SK-N-SH (cell line): ENCODE data around the gene MYO9B. TPM values are rescaled to one million over a fixed set of nuclear protein-coding genes. Genes with fewer than 3 reads are reported as not detected.

Experiments
- CTCF ChIA-PET: fragments of 300-600, 350-600 bp; formaldehyde crosslinking; extraction: SDS; loops from one replicate; lab custom pipeline; 2021; lab: Yijun Ruan, JAX
- POLR2A ChIA-PET: fragments of 350-600 bp; sonication (Branson Sonifier 250); formaldehyde crosslinking; extraction: SDS; loops from one replicate; lab custom pipeline; 2020; ENCODE audit warnings: antibody characterized with exemption, inconsistent platforms; lab: Yijun Ruan, JAX
- DNase-seq: peaks from one replicate; pipeline ENCODE4 v3.0.0; 2012
- H2AFZ ChIP-seq: fragments of 200-600 bp; sonication (generic); 2 replicates; pipeline ENCODE4 v1.8.1; 2016; ENCODE audit warnings: antibody characterized with exemption, mild to moderate bottlenecking, low read depth
- H3F3A ChIP-seq: fragments of 200-600 bp; sonication (generic); replicated peaks from 2 replicates; pipeline ENCODE3; 2016; ENCODE audit warnings: antibody characterized with exemption, mild to moderate bottlenecking; ENCODE audit not compliant: insufficient read depth
- H3K27ac ChIP-seq, 2 experiments: fragments of 200-500 bp in 1 of 2; fragments of 200-600 bp in 1 of 2; sonication (Bioruptor generic) in 1 of 2; sonication (generic), shearing (Covaris generic) in 1 of 2; 2 replicates each; pipeline versions ENCODE4 v1.5.1 to v1.6.1; 2014 to 2016; ENCODE audit warnings: low read depth in 2 of 2, inconsistent platforms in 1 of 2, low read length in 1 of 2, mild to moderate bottlenecking in 1 of 2, mixed read lengths in 1 of 2
- H3K27me3 ChIP-seq: fragments of 200-600 bp; sonication (generic), shearing (Covaris generic); 2 replicates; pipeline ENCODE4 v1.6.1; 2016; ENCODE audit warnings: mixed run types; ENCODE audit not compliant: insufficient read depth
- H3K36me3 ChIP-seq, 2 experiments: fragments of 200-500 bp in 1 of 2; fragments of 200-600 bp in 1 of 2; sonication (Bioruptor generic) in 1 of 2; sonication (generic) in 1 of 2; replicated peaks in 1 of 2; 2 replicates each; pipeline versions ENCODE3 to v1.5.1; 2014 to 2016; ENCODE audit warnings: low read length in 1 of 2, mild to moderate bottlenecking in 1 of 2; ENCODE audit not compliant: insufficient read depth in 2 of 2, control insufficient read depth in 1 of 2
- H3K4me1 ChIP-seq, 2 experiments: fragments of 200-500 bp in 1 of 2; fragments of 200-600 bp in 1 of 2; sonication (Bioruptor generic) in 1 of 2; sonication (generic), shearing (Covaris generic) in 1 of 2; 2 replicates each; pipeline versions ENCODE4 v1.5.1 to v1.6.1; 2014 to 2016; ENCODE audit warnings: low read depth in 1 of 2, low read length in 1 of 2, mixed run types in 1 of 2; ENCODE audit not compliant: insufficient read depth in 2 of 2, control insufficient read depth in 1 of 2
- H3K4me2 ChIP-seq: fragments of 200-600 bp; sonication (generic), shearing (Covaris generic); 2 replicates; pipeline ENCODE4 v1.6.1; 2017; ENCODE audit warnings: mixed run types
- H3K4me3 ChIP-seq, 2 experiments: fragments of 200-500 bp in 1 of 2; fragments of 200-600 bp in 1 of 2; sonication (Bioruptor generic) in 1 of 2; sonication (generic), shearing (Covaris generic) in 1 of 2; 2 replicates each; pipeline versions ENCODE4 v1.5.1 to v1.8.1; 2014 to 2016; ENCODE audit warnings: low read depth in 2 of 2, inconsistent platforms in 1 of 2, low read length in 1 of 2, mild to moderate bottlenecking in 1 of 2, mixed read lengths in 1 of 2, moderate library complexity in 1 of 2
- H3K79me2 ChIP-seq: fragments of 200-600 bp; sonication (generic); 2 replicates; pipeline ENCODE4 v1.8.1; 2017; ENCODE audit warnings: mild to moderate bottlenecking; ENCODE audit not compliant: insufficient read depth
- H3K9ac ChIP-seq: fragments of 200-600 bp; sonication (generic); 2 replicates; pipeline ENCODE4 v1.6.1; 2017; ENCODE audit warnings: mixed run types
- H3K9me2 ChIP-seq: fragments of 200-600 bp; sonication (generic); 2 replicates; pipeline ENCODE4 v1.6.1; 2017; ENCODE audit warnings: mixed run types
- H3K9me3 ChIP-seq: fragments of 200-600 bp; sonication (generic); 2 replicates; pipeline ENCODE4 v1.6.1; 2017; ENCODE audit warnings: mixed run types, mild to moderate bottlenecking, moderate library complexity
- H4K20me1 ChIP-seq: fragments of 200-600 bp; sonication (generic); 2 replicates; pipeline ENCODE4 v1.6.1; 2017; ENCODE audit warnings: mild to moderate bottlenecking, mixed run types; ENCODE audit not compliant: insufficient read depth
- CHD2 ChIP-seq: fragments of 150-350 bp; IDR thresholded peaks from 2 replicates; pipeline ENCODE4 v1.6.1; 2018; ENCODE audit warnings: low read length; ENCODE audit not compliant: partially characterized antibody
- FOSL2 ChIP-seq: IDR thresholded peaks from 2 replicates; pipeline ENCODE4 v1.4.0; 2012; ENCODE audit warnings: low read depth, mild to moderate bottlenecking, moderate library complexity, borderline replicate concordance
- FOXJ3 ChIP-seq: sonication (generic); formaldehyde crosslinking; IDR thresholded peaks from 2 replicates; pipeline ENCODE4 v1.5.1; 2020; ENCODE audit warnings: mild to moderate bottlenecking, missing genetic modification reagents
- GABPA ChIP-seq: IDR thresholded peaks from 2 replicates; pipeline ENCODE4 v1.4.0; 2012; ENCODE audit warnings: low read depth, mild to moderate bottlenecking
- MEF2A ChIP-seq: IDR thresholded peaks from 2 replicates; pipeline ENCODE4 v1.4.0; 2012; ENCODE audit warnings: low read depth, borderline replicate concordance
- MXI1 ChIP-seq: IDR thresholded peaks from 2 replicates; pipeline ENCODE4 v1.6.1; 2012; ENCODE audit warnings: mild to moderate bottlenecking, low read depth, low read length, improper control_type of control experiment
- NFIC ChIP-seq: IDR thresholded peaks from 2 replicates; pipeline ENCODE4 v1.4.0; 2012; ENCODE audit warnings: borderline replicate concordance
- NRF1 ChIP-seq: IDR thresholded peaks from 2 replicates; pipeline ENCODE4 v1.6.1; 2012; ENCODE audit warnings: low read depth, mild to moderate bottlenecking, low read length
- POLR2AphosphoS5 ChIP-seq: IDR thresholded peaks from 2 replicates; pipeline ENCODE4 v1.6.1; 2012; ENCODE audit warnings: low read depth, low read length
- RAD21 ChIP-seq: IDR thresholded peaks from 2 replicates; pipeline ENCODE4 v1.6.1; 2012; ENCODE audit warnings: mild to moderate bottlenecking, low read length
- RCOR1 ChIP-seq: fragments of 150-350 bp; IDR thresholded peaks from 2 replicates; pipeline ENCODE4 v1.6.1; 2017; ENCODE audit warnings: antibody characterized with exemption, low read length
- SIN3A ChIP-seq: IDR thresholded peaks from 2 replicates; pipeline ENCODE4 v1.6.1; 2012; ENCODE audit warnings: low read depth, mild to moderate bottlenecking, low read length, moderate library complexity, borderline replicate concordance
- SMC3 ChIP-seq: IDR thresholded peaks from 2 replicates; pipeline ENCODE4 v1.6.1; 2012; ENCODE audit warnings: low read depth, low read length, improper control_type of control experiment
- TCF12 ChIP-seq: IDR thresholded peaks from 2 replicates; pipeline ENCODE4 v1.4.0; 2012
- TEAD4 ChIP-seq: IDR thresholded peaks from 2 replicates; pipeline ENCODE4 v1.4.0; 2012; ENCODE audit warnings: mild to moderate bottlenecking, borderline replicate concordance; ENCODE audit not compliant: insufficient read depth
- YY1 ChIP-seq: IDR thresholded peaks from 2 replicates; pipeline ENCODE4 v1.4.0; 2012; ENCODE audit warnings: low read depth, mild to moderate bottlenecking
- WGBS: methylation state at CpG from one replicate; pipeline ENCODE4 v1.1.6; 2017; ENCODE audit warnings: low lambda C conversion rate; 5-methylcytosine and 5-hydroxymethylcytosine counted together
- polyA plus RNA-seq, 3 experiments: library from polyadenylated mRNA; depleted of rRNA; stranded (reverse); fragments of >200 nt; gene quantifications; 2 replicates each; pipeline ENCODE4 v1.2.3, GENCODE V29; 2012
- TF ChIP-seq, protein P1 (sequence below): IDR thresholded peaks from 2 replicates; pipeline ENCODE4; 2012
- TF ChIP-seq, protein P2 (sequence below): fragments of 200-600 bp; sonication (generic); IDR thresholded peaks from 2 replicates; pipeline ENCODE4 v1.6.1; 2017; ENCODE audit warnings: antibody characterized with exemption, mild to moderate bottlenecking, moderate library complexity
- TF ChIP-seq, protein P3 (sequence below): IDR thresholded peaks from 2 replicates; pipeline ENCODE4 v1.4.0; 2012; ENCODE audit warnings: low read depth
- TF ChIP-seq, protein P4 (sequence below): fragments of 150-350 bp; IDR thresholded peaks from 2 replicates; pipeline ENCODE4 v1.6.1; 2017; ENCODE audit warnings: antibody characterized with exemption, low read length, low read depth, borderline replicate concordance
- TF ChIP-seq, protein P5 (sequence below): IDR thresholded peaks from 2 replicates; pipeline ENCODE4 v1.6.1; 2012; ENCODE audit warnings: mild to moderate bottlenecking, low read depth, low read length, moderate library complexity

The MYO9B gene
- polyA plus RNA-seq, 1 of the 3 experiments (the other 2 are of a cell fraction): 37.6 TPM

DNA sequence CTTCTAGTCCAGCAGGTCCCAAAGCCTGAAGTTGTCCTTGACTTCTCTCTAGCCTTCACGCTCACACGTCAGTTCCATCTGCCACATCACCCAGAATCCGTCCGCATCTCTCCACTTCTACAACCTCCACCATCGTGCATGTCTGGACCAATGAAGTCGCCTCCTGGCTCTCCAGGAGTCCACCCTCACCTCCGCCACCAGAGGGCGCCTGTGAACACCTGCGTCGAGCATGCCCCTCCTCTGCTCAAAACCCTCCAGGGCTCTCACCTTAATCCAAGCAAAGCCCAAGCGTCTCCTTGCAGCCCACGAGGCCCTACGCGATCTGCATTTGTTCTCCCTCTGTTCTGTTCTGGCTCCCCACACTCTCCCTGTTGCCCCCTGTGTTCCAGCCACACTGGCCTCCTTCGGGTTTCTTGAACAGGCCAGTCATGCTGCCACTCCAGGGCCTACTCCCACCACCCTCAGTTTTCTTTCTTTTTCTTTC is 185.3 kb downstream of the MYO9B start:
- Histone ChIP-seq H3K27me3 (no peaks in the 10 kb centered on the region), H4K20me1 (no peaks in the 10 kb centered on the region), H3K27ac (no peak overlapping the region), H3K9me2 (no peaks in the 10 kb centered on the region), H2AFZ (no peak overlapping the region), H3F3A (peaks cover under 1% of the 10 kb centered on the region), H3K9me3 (peaks cover 9% of the 10 kb centered on the region; the same call in 1 of the 2 replicates), H3K36me3 (no peaks in the 10 kb centered on the region), H3K79me2 (no peaks in the 10 kb centered on the region), H3K9ac (no peak overlapping the region), H3K4me1 (no peaks in the 10 kb centered on the region), H3K4me2 (no peak overlapping the region), H3K4me3 (no peak overlapping the region)
- POLR2A ChIA-PET: interaction anchor here (2.2 kb wide), 1 partner anchor 46 kb away, joined by 4 read pairs; the partner anchor contains the start of gene USE1
- TF ChIP-seq SMC3: peak; percentile 47; the same call in 1 of the 2 replicates
- TF ChIP-seq, protein P1, sequence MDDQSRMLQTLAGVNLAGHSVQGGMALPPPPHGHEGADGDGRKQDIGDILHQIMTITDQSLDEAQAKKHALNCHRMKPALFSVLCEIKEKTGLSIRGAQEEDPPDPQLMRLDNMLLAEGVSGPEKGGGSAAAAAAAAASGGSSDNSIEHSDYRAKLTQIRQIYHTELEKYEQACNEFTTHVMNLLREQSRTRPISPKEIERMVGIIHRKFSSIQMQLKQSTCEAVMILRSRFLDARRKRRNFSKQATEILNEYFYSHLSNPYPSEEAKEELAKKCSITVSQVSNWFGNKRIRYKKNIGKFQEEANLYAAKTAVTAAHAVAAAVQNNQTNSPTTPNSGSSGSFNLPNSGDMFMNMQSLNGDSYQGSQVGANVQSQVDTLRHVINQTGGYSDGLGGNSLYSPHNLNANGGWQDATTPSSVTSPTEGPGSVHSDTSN: no peak
- no peak for TF ChIP-seq CHD2
- no peak for TF ChIP-seq TCF12
- TF ChIP-seq POLR2AphosphoS5: no peak
- TF ChIP-seq, protein P2, sequence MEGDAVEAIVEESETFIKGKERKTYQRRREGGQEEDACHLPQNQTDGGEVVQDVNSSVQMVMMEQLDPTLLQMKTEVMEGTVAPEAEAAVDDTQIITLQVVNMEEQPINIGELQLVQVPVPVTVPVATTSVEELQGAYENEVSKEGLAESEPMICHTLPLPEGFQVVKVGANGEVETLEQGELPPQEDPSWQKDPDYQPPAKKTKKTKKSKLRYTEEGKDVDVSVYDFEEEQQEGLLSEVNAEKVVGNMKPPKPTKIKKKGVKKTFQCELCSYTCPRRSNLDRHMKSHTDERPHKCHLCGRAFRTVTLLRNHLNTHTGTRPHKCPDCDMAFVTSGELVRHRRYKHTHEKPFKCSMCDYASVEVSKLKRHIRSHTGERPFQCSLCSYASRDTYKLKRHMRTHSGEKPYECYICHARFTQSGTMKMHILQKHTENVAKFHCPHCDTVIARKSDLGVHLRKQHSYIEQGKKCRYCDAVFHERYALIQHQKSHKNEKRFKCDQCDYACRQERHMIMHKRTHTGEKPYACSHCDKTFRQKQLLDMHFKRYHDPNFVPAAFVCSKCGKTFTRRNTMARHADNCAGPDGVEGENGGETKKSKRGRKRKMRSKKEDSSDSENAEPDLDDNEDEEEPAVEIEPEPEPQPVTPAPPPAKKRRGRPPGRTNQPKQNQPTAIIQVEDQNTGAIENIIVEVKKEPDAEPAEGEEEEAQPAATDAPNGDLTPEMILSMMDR: peak; percentile 71
- no peak for TF ChIP-seq RCOR1
- TF ChIP-seq, protein P3, sequence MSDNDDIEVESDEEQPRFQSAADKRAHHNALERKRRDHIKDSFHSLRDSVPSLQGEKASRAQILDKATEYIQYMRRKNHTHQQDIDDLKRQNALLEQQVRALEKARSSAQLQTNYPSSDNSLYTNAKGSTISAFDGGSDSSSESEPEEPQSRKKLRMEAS: no peak
- no peak for TF ChIP-seq TEAD4
- TF ChIP-seq GABPA: no peak
- no peak for TF ChIP-seq FOSL2
- TF ChIP-seq YY1: no peak
- no peak for TF ChIP-seq MEF2A
- peak; percentile 41 for TF ChIP-seq RAD21
- CTCF ChIA-PET: interaction anchor here (0.6 to 1.8 kb wide), 7 partner anchors 9 to 46 kb away, joined by 3 to 14 read pairs (median 5); partner anchors contain the start of genes ANKLE1 and USE1
- 29% methylated on average over 15 of the region's 15 CpGs for WGBS
- peak; percentile 87 for DNase-seq

DNA sequence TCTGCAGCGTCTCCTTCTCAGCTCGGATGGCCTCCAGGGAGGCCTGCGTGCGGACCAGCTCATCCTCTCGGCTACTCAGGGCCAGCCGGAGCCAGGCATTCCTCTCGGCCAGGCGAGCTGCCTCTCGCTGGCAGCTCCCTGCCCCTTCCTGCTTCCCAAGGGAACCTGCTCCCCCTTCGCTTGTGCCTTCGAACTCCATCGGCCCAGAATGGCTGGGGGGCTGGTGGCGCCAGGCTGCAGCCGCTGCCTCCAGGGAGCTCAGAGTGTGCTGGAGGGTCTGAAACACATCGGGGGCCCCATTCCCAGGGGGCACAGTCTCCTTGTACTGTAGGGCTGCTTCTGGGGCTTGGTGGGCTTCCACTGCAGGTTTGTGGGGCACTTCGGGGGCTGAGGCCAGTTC is 187.0 kb downstream of the MYO9B start:
- H3K4me3 ChIP-seq: no peak overlapping the region
- no peaks in the 10 kb centered on the region for H3K9me2 ChIP-seq
- ChIA-PET POLR2A (interaction anchor here (0.6 kb wide), 1 partner anchor 17 kb away, joined by 5 read pairs; the partner anchor contains the start of gene NR2F6), CTCF (interaction anchor here (1.3 to 1.5 kb wide), 2 partner anchors 20 to 42 kb away, joined by 3 read pairs; no protein-coding TSS in a partner anchor)
- H3K27me3 ChIP-seq: no peaks in the 10 kb centered on the region
- no peak overlapping the region for H3K9ac ChIP-seq
- WGBS: 96% methylated on average over 3 of the region's 16 CpGs
- peaks cover 2% of the 10 kb centered on the region; the same call in 1 of the 2 replicates for H3K79me2 ChIP-seq
- no peak overlapping the region for H3K4me2 ChIP-seq
- H3K36me3 ChIP-seq: no peaks in the 10 kb centered on the region
- H3F3A ChIP-seq: peaks cover 4% of the 10 kb centered on the region
- no peaks in the 10 kb centered on the region for H3K4me1 ChIP-seq
- H3K9me3 ChIP-seq: peaks cover 9% of the 10 kb centered on the region; the same call in 1 of the 2 replicates
- H4K20me1 ChIP-seq: no peaks in the 10 kb centered on the region
- H2AFZ ChIP-seq: no peak overlapping the region
- no peak overlapping the region for H3K27ac ChIP-seq
- DNase-seq: no peak
- TF ChIP-seq MXI1: no peak
- TF ChIP-seq, protein P4, sequence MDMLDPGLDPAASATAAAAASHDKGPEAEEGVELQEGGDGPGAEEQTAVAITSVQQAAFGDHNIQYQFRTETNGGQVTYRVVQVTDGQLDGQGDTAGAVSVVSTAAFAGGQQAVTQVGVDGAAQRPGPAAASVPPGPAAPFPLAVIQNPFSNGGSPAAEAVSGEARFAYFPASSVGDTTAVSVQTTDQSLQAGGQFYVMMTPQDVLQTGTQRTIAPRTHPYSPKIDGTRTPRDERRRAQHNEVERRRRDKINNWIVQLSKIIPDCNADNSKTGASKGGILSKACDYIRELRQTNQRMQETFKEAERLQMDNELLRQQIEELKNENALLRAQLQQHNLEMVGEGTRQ: no peak
- TF ChIP-seq, protein P5, sequence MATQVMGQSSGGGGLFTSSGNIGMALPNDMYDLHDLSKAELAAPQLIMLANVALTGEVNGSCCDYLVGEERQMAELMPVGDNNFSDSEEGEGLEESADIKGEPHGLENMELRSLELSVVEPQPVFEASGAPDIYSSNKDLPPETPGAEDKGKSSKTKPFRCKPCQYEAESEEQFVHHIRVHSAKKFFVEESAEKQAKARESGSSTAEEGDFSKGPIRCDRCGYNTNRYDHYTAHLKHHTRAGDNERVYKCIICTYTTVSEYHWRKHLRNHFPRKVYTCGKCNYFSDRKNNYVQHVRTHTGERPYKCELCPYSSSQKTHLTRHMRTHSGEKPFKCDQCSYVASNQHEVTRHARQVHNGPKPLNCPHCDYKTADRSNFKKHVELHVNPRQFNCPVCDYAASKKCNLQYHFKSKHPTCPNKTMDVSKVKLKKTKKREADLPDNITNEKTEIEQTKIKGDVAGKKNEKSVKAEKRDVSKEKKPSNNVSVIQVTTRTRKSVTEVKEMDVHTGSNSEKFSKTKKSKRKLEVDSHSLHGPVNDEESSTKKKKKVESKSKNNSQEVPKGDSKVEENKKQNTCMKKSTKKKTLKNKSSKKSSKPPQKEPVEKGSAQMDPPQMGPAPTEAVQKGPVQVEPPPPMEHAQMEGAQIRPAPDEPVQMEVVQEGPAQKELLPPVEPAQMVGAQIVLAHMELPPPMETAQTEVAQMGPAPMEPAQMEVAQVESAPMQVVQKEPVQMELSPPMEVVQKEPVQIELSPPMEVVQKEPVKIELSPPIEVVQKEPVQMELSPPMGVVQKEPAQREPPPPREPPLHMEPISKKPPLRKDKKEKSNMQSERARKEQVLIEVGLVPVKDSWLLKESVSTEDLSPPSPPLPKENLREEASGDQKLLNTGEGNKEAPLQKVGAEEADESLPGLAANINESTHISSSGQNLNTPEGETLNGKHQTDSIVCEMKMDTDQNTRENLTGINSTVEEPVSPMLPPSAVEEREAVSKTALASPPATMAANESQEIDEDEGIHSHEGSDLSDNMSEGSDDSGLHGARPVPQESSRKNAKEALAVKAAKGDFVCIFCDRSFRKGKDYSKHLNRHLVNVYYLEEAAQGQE: no peak
- TF ChIP-seq NRF1: no peak
- no peak for TF ChIP-seq NFIC
- TF ChIP-seq POLR2AphosphoS5: no peak
- TF ChIP-seq SIN3A: no peak
- no peak for TF ChIP-seq FOXJ3 (CRISPR knock-in tag)
- TF ChIP-seq CHD2: no peak
